ENCODE measurements around the gene TPT1. TPM values are rescaled to one million over a fixed set of nuclear protein-coding genes. Genes with fewer than 3 reads are reported as not detected.

TPT1 gene
- total RNA-seq, 2 donors from 2014 or later: 1,970 to 2,340 TPM

GRCh38 chr13:45336025-45336800 lies 4.8 kb downstream of the TPT1 start:
- no peak overlapping the region for H3K4me3 ChIP-seq
- no peaks in the 10 kb centered on the region for H3K9me3 ChIP-seq
- H3K36me3 ChIP-seq: peaks cover 48% of the 10 kb centered on the region
- no peak for ATAC-seq (ENCODE audit: insufficient number of reproducible peaks, low FRiP score, low read depth)
- H3K27ac ChIP-seq: no peak overlapping the region
- no peak for DNase-seq (ENCODE audit: low spot score)
- TF ChIP-seq CTCF (IDR thresholded peaks at IDR 0.05): no peak
- peaks cover 63 to 87% of the 10 kb centered on the region in 2 donors for H3K4me1 ChIP-seq (ENCODE audit: control insufficient read depth in 1 of 2, low read depth in 2 of 2)
- H3K27me3 ChIP-seq (replicated peaks; ENCODE audit: insufficient read depth): no peaks in the 10 kb centered on the region

- no peak for ATAC-seq (ENCODE audit: insufficient number of reproducible peaks, low FRiP score, low read depth)
- no peaks in the 10 kb centered on the region for H3K27me3 ChIP-seq (replicated peaks; ENCODE audit: insufficient read depth)
- H3K4me3 ChIP-seq: no peak overlapping the region
- no peaks in the 10 kb centered on the region for H3K9me3 ChIP-seq
- peaks cover 65 to 93% of the 10 kb centered on the region in 2 donors for H3K4me1 ChIP-seq (ENCODE audit: control insufficient read depth in 1 of 2, low read depth in 2 of 2)
- no peak for TF ChIP-seq CTCF (IDR thresholded peaks at IDR 0.05)
- peaks cover 48% of the 10 kb centered on the region for H3K36me3 ChIP-seq
- DNase-seq (ENCODE audit: low spot score): no peak
- peak overlapping the region in 1 of 2 donors; percentile 31 for H3K27ac ChIP-seq
These were observed 5.5 kb downstream of the TPT1 start for GRCh38 chr13:45335397-45336024.

GRCh38 chr13:45333977-45334922 lies 6.7 kb downstream of the TPT1 start:
- no peak for ATAC-seq (ENCODE audit: insufficient number of reproducible peaks, low FRiP score, low read depth)
- H3K4me1 ChIP-seq (ENCODE audit: control insufficient read depth in 1 of 2, low read depth in 2 of 2): peaks cover 68 to 97% of the 10 kb centered on the region in 2 donors
- H3K9me3 ChIP-seq: no peaks in the 10 kb centered on the region
- TF ChIP-seq CTCF (IDR thresholded peaks at IDR 0.05): no peak
- peak overlapping the region; percentile 22 to 31 for H3K27ac ChIP-seq
- H3K4me3 ChIP-seq: no peak overlapping the region
- no peaks in the 10 kb centered on the region for H3K27me3 ChIP-seq (replicated peaks; ENCODE audit: insufficient read depth)
- no peak for DNase-seq (ENCODE audit: low spot score)
- peaks cover 39% of the 10 kb centered on the region for H3K36me3 ChIP-seq

GRCh38 chr13:45333251-45333976 lies 7.6 kb downstream of the TPT1 start:
- no peak for DNase-seq (ENCODE audit: low spot score)
- Histone ChIP-seq H3K4me3 (no peak overlapping the region), H3K27me3 (replicated peaks; ENCODE audit: insufficient read depth) (no peaks in the 10 kb centered on the region), H3K9me3 (no peaks in the 10 kb centered on the region), H3K27ac (peak overlapping the region; percentile 31 to 36), H3K4me1 (ENCODE audit: control insufficient read depth in 1 of 2, low read depth in 2 of 2) (peaks cover 68 to 97% of the 10 kb centered on the region in 2 donors), H3K36me3 (peaks cover 31% of the 10 kb centered on the region)
- no peak for ATAC-seq (ENCODE audit: insufficient number of reproducible peaks, low FRiP score, low read depth)
- no peak for TF ChIP-seq CTCF (IDR thresholded peaks at IDR 0.05)

Data from thoracic aorta (tissue), 2 donors.